Measurements from ENCODE around the gene LINGO3. TPM values are rescaled to one million over a fixed set of nuclear protein-coding genes. Genes with fewer than 3 reads are reported as not detected.

The LINGO3 gene
- total and polyA plus RNA-seq, 2 experiments from 2014 or later = 0.29 to 0.45 TPM

DNA sequence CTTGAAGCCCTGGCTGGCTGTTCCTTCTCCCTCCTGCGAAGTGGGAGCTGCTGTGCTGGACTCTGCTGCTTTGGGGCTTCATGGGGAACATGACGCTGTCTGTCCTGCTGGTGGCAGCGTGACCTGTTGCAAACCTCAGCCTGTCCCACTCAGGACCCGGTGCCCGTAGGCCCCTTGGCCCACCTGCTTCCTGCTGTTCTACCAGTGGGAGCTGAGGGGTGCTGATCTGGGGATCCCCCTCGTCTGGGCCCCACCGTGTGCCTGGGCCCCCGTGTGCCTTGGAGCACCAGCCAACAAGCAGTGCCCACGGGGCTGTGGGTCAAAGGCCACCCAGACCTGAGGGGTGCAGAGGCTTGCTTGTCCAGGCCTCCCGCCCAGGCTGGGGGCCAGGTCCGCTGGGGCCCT lies 25.9 kb upstream of the LINGO3 start:
- ATAC-seq = peak; percentile 12
- Histone ChIP-seq H3K4me2 (no peak overlapping the region), H3K4me3 (no peak overlapping the region), H3K27me3 (ENCODE audit: insufficient read depth) (no peaks in the 10 kb centered on the region), H4K20me1 (replicated peaks; ENCODE audit: insufficient read depth) (peaks cover 13% of the 10 kb centered on the region), H3K27ac (ENCODE audit: low read depth) (no peak overlapping the region), H3K36me3 (ENCODE audit: insufficient read depth) (no peaks in the 10 kb centered on the region), H3F3A (replicated peaks; ENCODE audit: low read depth) (peaks cover 24% of the 10 kb centered on the region), H3K4me1 (ENCODE audit: insufficient read depth) (peaks cover 17% of the 10 kb centered on the region), H3K9me2 (ENCODE audit: insufficient read depth) (no peaks in the 10 kb centered on the region; the same call in 1 of the 2 replicates), H3K79me2 (replicated peaks; ENCODE audit: insufficient read depth) (peaks cover 61% of the 10 kb centered on the region), H2AFZ (no peak overlapping the region)
- no peak for TF ChIP-seq CREB1 (CRISPR knock-in tag; IDR thresholded peaks at IDR 0.05; ENCODE audit: low read depth)
- TF ChIP-seq, protein P1, sequence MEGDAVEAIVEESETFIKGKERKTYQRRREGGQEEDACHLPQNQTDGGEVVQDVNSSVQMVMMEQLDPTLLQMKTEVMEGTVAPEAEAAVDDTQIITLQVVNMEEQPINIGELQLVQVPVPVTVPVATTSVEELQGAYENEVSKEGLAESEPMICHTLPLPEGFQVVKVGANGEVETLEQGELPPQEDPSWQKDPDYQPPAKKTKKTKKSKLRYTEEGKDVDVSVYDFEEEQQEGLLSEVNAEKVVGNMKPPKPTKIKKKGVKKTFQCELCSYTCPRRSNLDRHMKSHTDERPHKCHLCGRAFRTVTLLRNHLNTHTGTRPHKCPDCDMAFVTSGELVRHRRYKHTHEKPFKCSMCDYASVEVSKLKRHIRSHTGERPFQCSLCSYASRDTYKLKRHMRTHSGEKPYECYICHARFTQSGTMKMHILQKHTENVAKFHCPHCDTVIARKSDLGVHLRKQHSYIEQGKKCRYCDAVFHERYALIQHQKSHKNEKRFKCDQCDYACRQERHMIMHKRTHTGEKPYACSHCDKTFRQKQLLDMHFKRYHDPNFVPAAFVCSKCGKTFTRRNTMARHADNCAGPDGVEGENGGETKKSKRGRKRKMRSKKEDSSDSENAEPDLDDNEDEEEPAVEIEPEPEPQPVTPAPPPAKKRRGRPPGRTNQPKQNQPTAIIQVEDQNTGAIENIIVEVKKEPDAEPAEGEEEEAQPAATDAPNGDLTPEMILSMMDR (conservative IDR thresholded peaks at IDR 0.05; ENCODE audit: low read depth in 2 of 2) = peak in 1 of 2 experiments; percentile 54; a peak in 2 of 4 replicates
- TF ChIP-seq, protein P2, sequence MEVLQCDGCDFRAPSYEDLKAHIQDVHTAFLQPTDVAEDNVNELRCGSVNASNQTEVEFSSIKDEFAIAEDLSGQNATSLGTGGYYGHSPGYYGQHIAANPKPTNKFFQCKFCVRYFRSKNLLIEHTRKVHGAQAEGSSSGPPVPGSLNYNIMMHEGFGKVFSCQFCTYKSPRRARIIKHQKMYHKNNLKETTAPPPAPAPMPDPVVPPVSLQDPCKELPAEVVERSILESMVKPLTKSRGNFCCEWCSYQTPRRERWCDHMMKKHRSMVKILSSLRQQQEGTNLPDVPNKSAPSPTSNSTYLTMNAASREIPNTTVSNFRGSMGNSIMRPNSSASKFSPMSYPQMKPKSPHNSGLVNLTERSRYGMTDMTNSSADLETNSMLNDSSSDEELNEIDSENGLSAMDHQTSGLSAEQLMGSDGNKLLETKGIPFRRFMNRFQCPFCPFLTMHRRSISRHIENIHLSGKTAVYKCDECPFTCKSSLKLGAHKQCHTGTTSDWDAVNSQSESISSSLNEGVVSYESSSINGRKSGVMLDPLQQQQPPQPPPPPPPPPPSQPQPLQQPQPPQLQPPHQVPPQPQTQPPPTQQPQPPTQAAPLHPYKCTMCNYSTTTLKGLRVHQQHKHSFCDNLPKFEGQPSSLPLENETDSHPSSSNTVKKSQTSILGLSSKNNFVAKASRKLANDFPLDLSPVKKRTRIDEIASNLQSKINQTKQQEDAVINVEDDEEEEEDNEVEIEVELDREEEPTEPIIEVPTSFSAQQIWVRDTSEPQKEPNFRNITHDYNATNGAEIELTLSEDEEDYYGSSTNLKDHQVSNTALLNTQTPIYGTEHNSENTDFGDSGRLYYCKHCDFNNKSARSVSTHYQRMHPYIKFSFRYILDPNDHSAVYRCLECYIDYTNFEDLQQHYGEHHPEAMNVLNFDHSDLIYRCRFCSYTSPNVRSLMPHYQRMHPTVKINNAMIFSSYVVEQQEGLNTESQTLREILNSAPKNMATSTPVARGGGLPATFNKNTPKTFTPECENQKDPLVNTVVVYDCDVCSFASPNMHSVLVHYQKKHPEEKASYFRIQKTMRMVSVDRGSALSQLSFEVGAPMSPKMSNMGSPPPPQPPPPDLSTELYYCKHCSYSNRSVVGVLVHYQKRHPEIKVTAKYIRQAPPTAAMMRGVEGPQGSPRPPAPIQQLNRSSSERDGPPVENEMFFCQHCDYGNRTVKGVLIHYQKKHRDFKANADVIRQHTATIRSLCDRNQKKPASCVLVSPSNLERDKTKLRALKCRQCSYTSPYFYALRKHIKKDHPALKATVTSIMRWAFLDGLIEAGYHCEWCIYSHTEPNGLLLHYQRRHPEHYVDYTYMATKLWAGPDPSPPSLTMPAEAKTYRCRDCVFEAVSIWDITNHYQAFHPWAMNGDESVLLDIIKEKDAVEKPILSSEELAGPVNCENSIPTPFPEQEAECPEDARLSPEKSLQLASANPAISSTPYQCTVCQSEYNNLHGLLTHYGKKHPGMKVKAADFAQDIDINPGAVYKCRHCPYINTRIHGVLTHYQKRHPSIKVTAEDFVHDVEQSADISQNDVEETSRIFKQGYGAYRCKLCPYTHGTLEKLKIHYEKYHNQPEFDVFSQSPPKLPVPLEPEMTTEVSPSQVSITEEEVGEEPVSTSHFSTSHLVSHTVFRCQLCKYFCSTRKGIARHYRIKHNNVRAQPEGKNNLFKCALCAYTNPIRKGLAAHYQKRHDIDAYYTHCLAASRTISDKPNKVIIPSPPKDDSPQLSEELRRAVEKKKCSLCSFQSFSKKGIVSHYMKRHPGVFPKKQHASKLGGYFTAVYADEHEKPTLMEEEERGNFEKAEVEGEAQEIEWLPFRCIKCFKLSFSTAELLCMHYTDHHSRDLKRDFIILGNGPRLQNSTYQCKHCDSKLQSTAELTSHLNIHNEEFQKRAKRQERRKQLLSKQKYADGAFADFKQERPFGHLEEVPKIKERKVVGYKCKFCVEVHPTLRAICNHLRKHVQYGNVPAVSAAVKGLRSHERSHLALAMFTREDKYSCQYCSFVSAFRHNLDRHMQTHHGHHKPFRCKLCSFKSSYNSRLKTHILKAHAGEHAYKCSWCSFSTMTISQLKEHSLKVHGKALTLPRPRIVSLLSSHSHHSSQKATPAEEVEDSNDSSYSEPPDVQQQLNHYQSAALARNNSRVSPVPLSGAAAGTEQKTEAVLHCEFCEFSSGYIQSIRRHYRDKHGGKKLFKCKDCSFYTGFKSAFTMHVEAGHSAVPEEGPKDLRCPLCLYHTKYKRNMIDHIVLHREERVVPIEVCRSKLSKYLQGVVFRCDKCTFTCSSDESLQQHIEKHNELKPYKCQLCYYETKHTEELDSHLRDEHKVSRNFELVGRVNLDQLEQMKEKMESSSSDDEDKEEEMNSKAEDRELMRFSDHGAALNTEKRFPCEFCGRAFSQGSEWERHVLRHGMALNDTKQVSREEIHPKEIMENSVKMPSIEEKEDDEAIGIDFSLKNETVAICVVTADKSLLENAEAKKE (CRISPR knock-in tag; IDR thresholded peaks at IDR 0.05) = no peak
- TF ChIP-seq POLR2AphosphoS5 (IDR thresholded peaks at IDR 0.05; ENCODE audit: low read depth) = no peak
- no peak for TF ChIP-seq JUNB (IDR thresholded peaks at IDR 0.05; ENCODE audit: unreplicated experiment)
- TF ChIP-seq, protein P3, sequence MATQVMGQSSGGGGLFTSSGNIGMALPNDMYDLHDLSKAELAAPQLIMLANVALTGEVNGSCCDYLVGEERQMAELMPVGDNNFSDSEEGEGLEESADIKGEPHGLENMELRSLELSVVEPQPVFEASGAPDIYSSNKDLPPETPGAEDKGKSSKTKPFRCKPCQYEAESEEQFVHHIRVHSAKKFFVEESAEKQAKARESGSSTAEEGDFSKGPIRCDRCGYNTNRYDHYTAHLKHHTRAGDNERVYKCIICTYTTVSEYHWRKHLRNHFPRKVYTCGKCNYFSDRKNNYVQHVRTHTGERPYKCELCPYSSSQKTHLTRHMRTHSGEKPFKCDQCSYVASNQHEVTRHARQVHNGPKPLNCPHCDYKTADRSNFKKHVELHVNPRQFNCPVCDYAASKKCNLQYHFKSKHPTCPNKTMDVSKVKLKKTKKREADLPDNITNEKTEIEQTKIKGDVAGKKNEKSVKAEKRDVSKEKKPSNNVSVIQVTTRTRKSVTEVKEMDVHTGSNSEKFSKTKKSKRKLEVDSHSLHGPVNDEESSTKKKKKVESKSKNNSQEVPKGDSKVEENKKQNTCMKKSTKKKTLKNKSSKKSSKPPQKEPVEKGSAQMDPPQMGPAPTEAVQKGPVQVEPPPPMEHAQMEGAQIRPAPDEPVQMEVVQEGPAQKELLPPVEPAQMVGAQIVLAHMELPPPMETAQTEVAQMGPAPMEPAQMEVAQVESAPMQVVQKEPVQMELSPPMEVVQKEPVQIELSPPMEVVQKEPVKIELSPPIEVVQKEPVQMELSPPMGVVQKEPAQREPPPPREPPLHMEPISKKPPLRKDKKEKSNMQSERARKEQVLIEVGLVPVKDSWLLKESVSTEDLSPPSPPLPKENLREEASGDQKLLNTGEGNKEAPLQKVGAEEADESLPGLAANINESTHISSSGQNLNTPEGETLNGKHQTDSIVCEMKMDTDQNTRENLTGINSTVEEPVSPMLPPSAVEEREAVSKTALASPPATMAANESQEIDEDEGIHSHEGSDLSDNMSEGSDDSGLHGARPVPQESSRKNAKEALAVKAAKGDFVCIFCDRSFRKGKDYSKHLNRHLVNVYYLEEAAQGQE (IDR thresholded peaks at IDR 0.05; ENCODE audit: unreplicated experiment) = no peak
- TF ChIP-seq ZNF114 (CRISPR knock-in tag; IDR thresholded peaks at IDR 0.05) = no peak
- no peak for TF ChIP-seq EZH2phosphoT487 (IDR thresholded peaks at IDR 0.05; ENCODE audit: unreplicated experiment)
- Mint-ChIP-seq H3K27ac (peak overlapping the region; percentile 84; the same call in 1 of the 2 replicates), H3K4me3 (no peak overlapping the region; the same call in 2 of the 3 replicates), H3K27me3 (ENCODE audit: insufficient read depth, low read depth, poor library complexity) (peaks cover 32% of the 10 kb centered on the region), H3K9me3 (peaks cover 16% of the 10 kb centered on the region), H3K4me1 (peaks cover 42% of the 10 kb centered on the region), H3K36me3 (ENCODE audit: low read depth) (peaks cover 27% of the 10 kb centered on the region)
- no peak for DNase-seq (ENCODE audit: low spot score)

Measured in GM23338 (cell line).